ENCODE measurements around the gene ARHGAP44.
"Not testable (repeated sequence)": the region's sequence is repeated elsewhere in the genome, so short reads cannot be mapped to it uniquely, and the experiment has no call there.

The ARHGAP44 gene

GRCh38 chr17:12964840-12965239 lies 175.5 kb downstream of the ARHGAP44 start:
- DNase-seq (ENCODE audit: low spot score): no peak

GRCh38 chr17:12965988-12966387 lies 176.7 kb downstream of the ARHGAP44 start:
- no peak for DNase-seq (ENCODE audit: low spot score)

- DNase-seq (ENCODE audit: low spot score): no peak
These were observed 177.1 kb downstream of the ARHGAP44 start for GRCh38 chr17:12966413-12966812.

- no peak for DNase-seq (ENCODE audit: low spot score)
These were observed 178.7 kb downstream of the ARHGAP44 start for GRCh38 chr17:12967962-12968361.

- DNase-seq (ENCODE audit: low spot score): no peak
These were observed 184.3 kb downstream of the ARHGAP44 start for GRCh38 chr17:12973496-12974004.

- DNase-seq (ENCODE audit: low spot score): no peak
These were observed 184.8 kb downstream of the ARHGAP44 start for GRCh38 chr17:12974005-12974531.

- no peak for DNase-seq (ENCODE audit: low spot score)
These were observed 187.9 kb downstream of the ARHGAP44 start for GRCh38 chr17:12977008-12977751.

- DNase-seq (ENCODE audit: low spot score): not testable (repeated sequence)
These were observed 189.5 kb downstream of the ARHGAP44 start for GRCh38 chr17:12978787-12979186.

GRCh38 chr17:12979246-12979645 lies 189.9 kb downstream of the ARHGAP44 start:
- no peak for DNase-seq (ENCODE audit: low spot score)

GRCh38 chr17:12979826-12980500 lies 190.7 kb downstream of the ARHGAP44 start:
- no peak for DNase-seq (ENCODE audit: low spot score)

- DNase-seq (ENCODE audit: low spot score): no peak
These were observed 192.9 kb downstream of the ARHGAP44 start for GRCh38 chr17:12982224-12982623.

- no peak for DNase-seq (ENCODE audit: low spot score)
These were observed 194.9 kb downstream of the ARHGAP44 start for GRCh38 chr17:12983991-12984884.

- DNase-seq (ENCODE audit: low spot score): no peak
These were observed 196.4 kb downstream of the ARHGAP44 start for GRCh38 chr17:12985431-12986293.

- DNase-seq (ENCODE audit: low spot score): no peak
These were observed 197.8 kb downstream of the ARHGAP44 start for GRCh38 chr17:12987120-12987519.

- DNase-seq (ENCODE audit: low spot score): no peak
These were observed 200.9 kb downstream of the ARHGAP44 start for GRCh38 chr17:12990041-12990808.

GRCh38 chr17:12990926-12991325 lies 201.6 kb downstream of the ARHGAP44 start:
- no peak for DNase-seq (ENCODE audit: low spot score)

GRCh38 chr17:12992676-12993075 lies 203.4 kb downstream of the ARHGAP44 start:
- DNase-seq (ENCODE audit: low spot score): no peak

- DNase-seq (ENCODE audit: low spot score): no peak
These were observed 204.3 kb downstream of the ARHGAP44 start for GRCh38 chr17:12993631-12994030.

- DNase-seq (ENCODE audit: low spot score): no peak
These were observed 205.2 kb downstream of the ARHGAP44 start for GRCh38 chr17:12994341-12995074.
